Measurements from ENCODE around the gene CYP26B1. TPM values are rescaled to one million over a fixed set of nuclear protein-coding genes. Genes with fewer than 3 reads are reported as not detected.
A peak's percentile ranks its signal among the peaks of the same experiment; 100 is the strongest.

CYP26B1 gene
- total RNA-seq, 1 experiment from 2014 or later = 1.3 TPM

- Histone ChIP-seq H3K4me2 (peak overlapping the region; percentile 75), H3K4me3 (peak overlapping the region; percentile 31; the same call in 1 of the 2 replicates), H3K27me3 (ENCODE audit: insufficient read depth, low read depth) (no peaks in the 10 kb centered on the region), H3K9me3 (ENCODE audit: insufficient read depth, low read depth) (no peaks in the 10 kb centered on the region), H3K4me1 (replicated peaks; ENCODE audit: insufficient read depth) (peaks cover 34% of the 10 kb centered on the region), H3K9me2 (ENCODE audit: insufficient read depth) (no peaks in the 10 kb centered on the region), H3K79me2 (ENCODE audit: low read depth) (no peaks in the 10 kb centered on the region), H3K36me3 (ENCODE audit: low read depth) (no peaks in the 10 kb centered on the region), H3K27ac (peak overlapping the region; percentile 69), H2AFZ (no peak overlapping the region), H4K20me1 (ENCODE audit: insufficient read depth) (no peaks in the 10 kb centered on the region; the same call in 1 of the 2 replicates), H3F3A (ENCODE audit: insufficient read depth, low read depth) (peaks cover 33% of the 10 kb centered on the region)
- POLR2A ChIA-PET (ENCODE audit: unreplicated experiment) = interaction anchor here (0.6 kb wide), 1 partner anchor 1155 kb away, joined by 7 read pairs; the partner anchor contains the start of gene EGR4
- TF ChIP-seq CTCF (conservative IDR thresholded peaks at IDR 0.05) (no peak), EZH2 (IDR thresholded peaks at IDR 0.05; ENCODE audit: low read depth) (no peak)
- intact Hi-C loops (cut with micrococcal nuclease; ENCODE audit: unreplicated experiment) = loop anchor here (1.0 to 5.0 kb wide), 7 partner anchors 24 to 532 kb away; no protein-coding TSS in a partner anchor
- peak; percentile 74 to 84 for DNase-seq
- CTCF ChIA-PET = interaction anchor here (0.7 to 1.5 kb wide), 3 partner anchors 23 to 463 kb away, joined by 3 to 5 read pairs (median 4); no protein-coding TSS in a partner anchor
- no TSS peak for BruUV-seq (replicated peaks)
Observed at GRCh38 chr2:72138921-72139381, 8.7 kb downstream of the CYP26B1 start.

GRCh38 chr2:72138011-72138881, 9.4 kb downstream of the CYP26B1 start:
- H3K4me3 ChIP-seq = peak overlapping the region; percentile 31; the same call in 1 of the 2 replicates
- no peaks in the 10 kb centered on the region for H3K27me3 ChIP-seq (ENCODE audit: insufficient read depth, low read depth)
- no peaks in the 10 kb centered on the region for H3K79me2 ChIP-seq (ENCODE audit: low read depth)
- H3K9me3 ChIP-seq (ENCODE audit: insufficient read depth, low read depth) = no peaks in the 10 kb centered on the region
- H3K36me3 ChIP-seq (ENCODE audit: low read depth) = no peaks in the 10 kb centered on the region
- CTCF ChIA-PET = interaction anchor here (0.6 to 1.5 kb wide), 4 partner anchors 23 to 1039 kb away, joined by 3 to 18 read pairs (median 4); no protein-coding TSS in a partner anchor
- TF ChIP-seq EZH2 (IDR thresholded peaks at IDR 0.05; ENCODE audit: low read depth) (no peak), CTCF (conservative IDR thresholded peaks at IDR 0.05) (no peak)
- H2AFZ ChIP-seq = no peak overlapping the region
- intact Hi-C loops (cut with micrococcal nuclease; ENCODE audit: unreplicated experiment) = loop anchor here (1.0 to 5.0 kb wide), 6 partner anchors 23 to 531 kb away; no protein-coding TSS in a partner anchor
- H3K4me2 ChIP-seq = peak overlapping the region; percentile 75
- peak overlapping the region; percentile 69 for H3K27ac ChIP-seq
- no peaks in the 10 kb centered on the region; the same call in 1 of the 2 replicates for H4K20me1 ChIP-seq (ENCODE audit: insufficient read depth)
- peak; percentile 93 to 94 for DNase-seq
- POLR2A ChIA-PET (ENCODE audit: unreplicated experiment) = interaction anchor here (0.6 to 0.7 kb wide), 2 partner anchors 592 to 1155 kb away, joined by 6 to 7 read pairs; partner anchors contain the start of gene EGR4
- peaks cover 33% of the 10 kb centered on the region for H3F3A ChIP-seq (ENCODE audit: insufficient read depth, low read depth)
- H3K9me2 ChIP-seq (ENCODE audit: insufficient read depth) = no peaks in the 10 kb centered on the region
- peaks cover 34% of the 10 kb centered on the region for H3K4me1 ChIP-seq (replicated peaks; ENCODE audit: insufficient read depth)
- no TSS peak for BruUV-seq (replicated peaks)

GRCh38 chr2:72137498-72138010, 10.1 kb downstream of the CYP26B1 start:
- POLR2A ChIA-PET (ENCODE audit: unreplicated experiment) = interaction anchor here (0.7 kb wide), 1 partner anchor 592 kb away, joined by 6 read pairs; no protein-coding TSS in a partner anchor
- Histone ChIP-seq H3K36me3 (ENCODE audit: low read depth) (no peaks in the 10 kb centered on the region), H3K9me3 (ENCODE audit: insufficient read depth, low read depth) (no peaks in the 10 kb centered on the region), H2AFZ (no peak overlapping the region), H3K27ac (peak overlapping the region; percentile 69), H3K4me1 (replicated peaks; ENCODE audit: insufficient read depth) (peaks cover 34% of the 10 kb centered on the region), H3K27me3 (ENCODE audit: insufficient read depth, low read depth) (no peaks in the 10 kb centered on the region), H3K9me2 (ENCODE audit: insufficient read depth) (no peaks in the 10 kb centered on the region), H3K4me3 (peak overlapping the region; percentile 18; the same call in 1 of the 2 replicates), H3K79me2 (ENCODE audit: low read depth) (no peaks in the 10 kb centered on the region), H3K4me2 (peak overlapping the region; percentile 75), H3F3A (ENCODE audit: insufficient read depth, low read depth) (peaks cover 29% of the 10 kb centered on the region), H4K20me1 (ENCODE audit: insufficient read depth) (no peaks in the 10 kb centered on the region; the same call in 1 of the 2 replicates)
- TF ChIP-seq EZH2 (IDR thresholded peaks at IDR 0.05; ENCODE audit: low read depth) = no peak
- peak; percentile 100 for TF ChIP-seq CTCF (conservative IDR thresholded peaks at IDR 0.05)
- intact Hi-C loops (cut with micrococcal nuclease; ENCODE audit: unreplicated experiment) = loop anchor here (1.0 to 5.0 kb wide), 6 partner anchors 22 to 530 kb away; no protein-coding TSS in a partner anchor
- peak in 1 of 2 experiments; percentile 69 for DNase-seq
- CTCF ChIA-PET = interaction anchor here (0.6 to 1.5 kb wide), 3 partner anchors 22 to 1040 kb away, joined by 4 to 18 read pairs (median 5); no protein-coding TSS in a partner anchor
- BruUV-seq (replicated peaks) = no TSS peak
